NCI-H2029 (cell line): ENCODE results near the gene EXOC3.
"Not testable (repeated sequence)": the region's sequence is repeated elsewhere in the genome, so short reads cannot be mapped to it uniquely, and the experiment has no call there.

Experiments
- DNase-seq: peaks from one replicate; lab custom pipeline; 2025; lab: John Stamatoyannopoulos, UW

EXOC3 gene

GRCh38 chr5:474232-474839 is 31.4 kb downstream of the EXOC3 start:
- DNase-seq, result not testable (repeated sequence)

GRCh38 chr5:474840-475661 is 32.1 kb downstream of the EXOC3 start:
- DNase-seq, result no peak

GRCh38 chr5:475704-476101 is 32.7 kb downstream of the EXOC3 start:
- DNase-seq, result no peak

- DNase-seq, result no peak
These were observed 33.3 kb downstream of the EXOC3 start for GRCh38 chr5:476102-476813.

- no peak for DNase-seq
These were observed 33.8 kb downstream of the EXOC3 start for GRCh38 chr5:476814-477175.

GRCh38 chr5:477247-477646 is 34.3 kb downstream of the EXOC3 start:
- DNase-seq, result no peak

GRCh38 chr5:477871-478270 is 34.9 kb downstream of the EXOC3 start:
- no peak for DNase-seq

- no peak for DNase-seq
These were observed 35.5 kb downstream of the EXOC3 start for GRCh38 chr5:478369-478981.

GRCh38 chr5:478982-479535 is 36.1 kb downstream of the EXOC3 start:
- DNase-seq, result no peak

- no peak for DNase-seq
These were observed 36.8 kb downstream of the EXOC3 start for GRCh38 chr5:479566-480319.

GRCh38 chr5:481347-481746 is 38.4 kb downstream of the EXOC3 start:
- no peak for DNase-seq

GRCh38 chr5:482021-482420 is 39.0 kb downstream of the EXOC3 start:
- no peak for DNase-seq

- no peak for DNase-seq
These were observed 39.5 kb downstream of the EXOC3 start for GRCh38 chr5:482506-482905.

- DNase-seq, result no peak
These were observed 40.0 kb downstream of the EXOC3 start for GRCh38 chr5:483011-483410.

- no peak for DNase-seq
These were observed 40.6 kb downstream of the EXOC3 start for GRCh38 chr5:483434-484140.

GRCh38 chr5:484556-484955 is 41.6 kb downstream of the EXOC3 start:
- DNase-seq, result no peak

GRCh38 chr5:485113-485945 is 42.4 kb downstream of the EXOC3 start:
- no peak for DNase-seq

GRCh38 chr5:485946-486491 is 43.0 kb downstream of the EXOC3 start:
- no peak for DNase-seq

GRCh38 chr5:486597-486996 is 43.6 kb downstream of the EXOC3 start:
- not testable (repeated sequence) for DNase-seq

GRCh38 chr5:488241-488640 is 45.3 kb downstream of the EXOC3 start:
- DNase-seq, result no peak
